Mesendoderm (in vitro differentiated cells): ENCODE results near the gene NPIPB6.

Source experiments
- DNase-seq: peaks from one replicate; pipeline ENCODE4 v3.0.0; 2013
- H2AK5ac ChIP-seq: 2 replicates; pipeline ENCODE4 v1.6.1; 2013; ENCODE audit warnings: low read length, inconsistent platforms
- H2BK120ac ChIP-seq: 2 replicates; pipeline ENCODE4 v1.6.1; 2013; ENCODE audit warnings: low read depth, mild to moderate bottlenecking, low read length, moderate library complexity, mixed read lengths
- H2BK15ac ChIP-seq: replicated peaks from 2 replicates; pipeline ENCODE4 v1.6.1; 2013; ENCODE audit warnings: low read depth, mild to moderate bottlenecking, moderate library complexity
- H2BK5ac ChIP-seq: 2 replicates; pipeline ENCODE4 v1.6.1; 2013; ENCODE audit warnings: low read length, inconsistent platforms
- H3K18ac ChIP-seq: 2 replicates; pipeline ENCODE4 v1.6.1; 2013; ENCODE audit warnings: mild to moderate bottlenecking, low read length, mixed read lengths
- H3K23ac ChIP-seq: one replicate; pipeline ENCODE4 v1.6.1; 2013; ENCODE audit warnings: low read length
- H3K27ac ChIP-seq: 2 replicates; pipeline ENCODE4 v1.5.1; 2013; ENCODE audit warnings: low read depth, mild to moderate bottlenecking, inconsistent platforms, low read length, moderate library complexity
- H3K27me3 ChIP-seq: 2 replicates; pipeline ENCODE4 v1.6.1; 2013; ENCODE audit warnings: low read length, control low read depth, mild to moderate bottlenecking, inconsistent platforms; ENCODE audit not compliant: insufficient read depth, poor library complexity
- H3K36me3 ChIP-seq: 2 replicates; pipeline ENCODE4 v1.6.1; 2013; ENCODE audit warnings: low read length, inconsistent platforms; ENCODE audit not compliant: control insufficient read depth, insufficient read depth
- H3K4ac ChIP-seq: one replicate; pipeline ENCODE4 v1.6.1; 2013; ENCODE audit warnings: low read depth, mild to moderate bottlenecking, low read length, moderate library complexity
- H3K4me1 ChIP-seq: 2 replicates; pipeline ENCODE4 v1.6.1; 2013; ENCODE audit warnings: low read depth, low read length, inconsistent platforms; ENCODE audit not compliant: control insufficient read depth
- H3K4me2 ChIP-seq: 2 replicates; pipeline ENCODE4 v1.6.1; 2013; ENCODE audit warnings: low read length
- H3K4me3 ChIP-seq: 2 replicates; pipeline ENCODE4 v1.5.1; 2013; ENCODE audit warnings: mild to moderate bottlenecking, low read length
- H3K56ac ChIP-seq: one replicate; pipeline ENCODE4 v1.6.1; 2013; ENCODE audit warnings: low read length
- H3K79me1 ChIP-seq: 2 replicates; pipeline ENCODE4 v1.6.1; 2013; ENCODE audit warnings: low read length, inconsistent platforms
- H3K79me2 ChIP-seq: 2 replicates; pipeline ENCODE4 v1.6.1; 2013; ENCODE audit warnings: mild to moderate bottlenecking, low read length; ENCODE audit not compliant: control insufficient read depth, insufficient read depth
- H3K9ac ChIP-seq: 2 replicates; pipeline ENCODE4 v1.6.1; 2013; ENCODE audit warnings: low read length, inconsistent platforms
- H4K5ac ChIP-seq: one replicate; pipeline ENCODE4 v1.6.1; 2013; ENCODE audit warnings: low read length
- H4K8ac ChIP-seq: one replicate; pipeline ENCODE4 v1.6.1; 2013; ENCODE audit warnings: low read depth, mild to moderate bottlenecking, control low read depth, low read length, moderate library complexity
- WGBS: extraction: QIAGEN DNeasy Blood & Tissue Kit; methylation state at CpG from one replicate; pipeline ENCODE4 v1.1.7; 2013; ENCODE audit warnings: low lambda C conversion rate, missing lambda C conversion rate; ENCODE audit not compliant: insufficient coverage; ENCODE audit errors: extremely low coverage; 5-methylcytosine and 5-hydroxymethylcytosine counted together

The NPIPB6 gene

DNA sequence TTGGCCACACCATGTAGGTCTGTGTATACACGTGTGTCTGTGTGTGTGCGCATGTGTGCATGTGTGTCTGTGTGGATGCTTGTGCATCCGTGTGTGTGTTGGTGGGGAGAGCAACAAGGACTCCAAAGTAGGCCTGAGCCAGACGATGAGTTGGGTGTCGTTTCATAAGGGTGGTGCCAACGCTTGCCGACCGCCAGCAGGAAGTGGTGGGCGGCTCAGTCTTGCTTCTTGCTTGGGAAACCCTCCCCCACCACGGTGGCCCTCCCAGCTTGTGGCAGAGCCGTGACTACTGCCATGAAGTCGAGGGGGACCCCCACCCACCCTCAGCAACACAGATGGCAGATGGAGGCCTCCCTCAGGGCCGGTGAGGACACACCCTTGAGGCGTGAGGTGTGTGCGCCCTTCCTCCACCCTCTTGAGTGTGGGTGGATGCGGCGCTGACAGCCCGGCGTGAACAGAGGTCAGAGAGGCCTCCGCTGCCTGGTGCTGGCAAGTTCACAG, 53.4 kb downstream of the NPIPB6 start:
- no peak for DNase-seq
- Histone ChIP-seq H3K23ac (no peak overlapping the region), H2AK5ac (no peak overlapping the region), H3K36me3 (no peaks in the 10 kb centered on the region), H2BK5ac (no peak overlapping the region), H2BK15ac (no peak overlapping the region), H4K5ac (no peak overlapping the region), H3K18ac (no peak overlapping the region), H3K79me2 (peaks cover 2% of the 10 kb centered on the region), H3K4ac (no peak overlapping the region), H3K27me3 (no peaks in the 10 kb centered on the region), H3K27ac (no peak overlapping the region), H2BK120ac (no peak overlapping the region), H3K4me2 (no peak overlapping the region), H3K79me1 (peaks cover 6% of the 10 kb centered on the region), H4K8ac (no peak overlapping the region), H3K4me1 (no peaks in the 10 kb centered on the region), H3K4me3 (no peak overlapping the region), H3K56ac (no peak overlapping the region), H3K9ac (no peak overlapping the region)
- no CpG with 5 or more reads among the region's 20 CpGs for WGBS

DNA sequence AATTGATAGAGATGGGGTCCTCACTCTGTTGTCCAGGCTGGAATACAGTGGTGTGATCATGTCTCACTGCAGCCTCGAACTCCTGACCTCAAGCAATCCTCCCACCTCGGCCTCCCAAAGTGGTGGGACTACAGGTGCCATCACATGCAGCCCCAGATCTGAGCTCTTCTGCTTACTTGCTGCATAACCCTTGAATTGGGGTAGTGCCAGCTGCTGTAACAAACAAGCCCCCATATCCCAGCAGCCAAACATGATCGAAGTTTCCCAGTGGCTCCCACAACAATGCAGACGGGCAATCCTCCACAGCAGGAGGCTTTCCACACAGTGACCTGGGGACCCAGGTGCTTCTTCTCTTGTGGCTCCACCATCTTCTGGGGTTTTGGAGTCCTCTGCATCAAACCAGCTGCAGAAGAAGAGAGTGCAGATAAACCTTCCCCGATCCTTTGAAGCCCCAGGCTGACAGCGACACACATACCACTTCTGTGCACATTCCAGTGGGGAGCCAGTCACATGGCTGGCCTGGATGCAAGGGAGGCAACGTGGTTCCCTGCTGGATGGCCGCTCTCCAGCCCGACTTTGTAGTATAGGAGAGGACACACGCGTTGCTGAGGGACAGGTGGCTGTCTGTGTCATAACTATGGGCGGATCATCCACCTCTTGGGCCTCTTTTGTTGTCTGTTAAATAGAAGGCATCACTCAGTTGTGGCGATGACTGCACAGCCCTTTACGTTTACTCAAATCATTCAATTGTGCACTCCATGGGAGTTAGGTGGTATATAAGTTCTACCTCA, 54.3 kb downstream of the NPIPB6 start:
- H4K5ac ChIP-seq, result no peak overlapping the region
- no peak overlapping the region for H3K56ac ChIP-seq
- no CpG with 5 or more reads among the region's 14 CpGs for whole genome bisulfite sequencing
- no peak overlapping the region for H4K8ac ChIP-seq
- peaks cover 8% of the 10 kb centered on the region for H3K79me1 ChIP-seq
- no peaks in the 10 kb centered on the region for H3K27me3 ChIP-seq
- no peak overlapping the region for H2BK120ac ChIP-seq
- DNase-seq, result no peak
- no peak overlapping the region for H3K4me2 ChIP-seq
- H2AK5ac ChIP-seq, result no peak overlapping the region
- no peak overlapping the region for H3K23ac ChIP-seq
- H2BK15ac ChIP-seq, result no peak overlapping the region
- H3K4ac ChIP-seq, result no peak overlapping the region
- no peak overlapping the region for H3K4me3 ChIP-seq
- no peak overlapping the region for H3K18ac ChIP-seq
- no peak overlapping the region for H3K27ac ChIP-seq
- no peaks in the 10 kb centered on the region for H3K4me1 ChIP-seq
- H3K79me2 ChIP-seq, result peaks cover 2% of the 10 kb centered on the region
- no peaks in the 10 kb centered on the region for H3K36me3 ChIP-seq
- H2BK5ac ChIP-seq, result no peak overlapping the region
- no peak overlapping the region for H3K9ac ChIP-seq

DNA sequence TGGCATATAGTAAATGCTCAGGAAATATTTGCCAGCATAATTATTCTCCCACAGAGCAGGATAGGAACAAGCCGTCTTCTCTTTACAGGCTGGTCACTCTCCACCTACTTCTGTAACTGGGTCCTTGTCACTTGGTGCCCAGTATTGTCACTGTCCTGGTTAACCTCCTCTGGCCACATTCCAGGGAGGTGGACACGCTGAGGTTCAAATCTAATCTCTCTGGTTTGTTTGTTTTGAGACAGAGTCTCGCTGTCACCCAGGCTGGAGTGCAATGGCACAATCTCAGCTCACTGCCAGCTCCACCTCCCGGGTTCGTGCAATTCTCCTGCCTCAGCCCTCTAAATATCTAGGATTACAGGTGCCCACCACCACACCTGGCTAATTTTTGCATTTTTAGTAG, 55.4 kb downstream of the NPIPB6 start:
- Histone ChIP-seq H3K36me3 (no peaks in the 10 kb centered on the region), H4K8ac (no peak overlapping the region), H3K4ac (no peak overlapping the region), H2BK5ac (no peak overlapping the region), H3K23ac (no peak overlapping the region), H4K5ac (no peak overlapping the region), H3K4me1 (no peaks in the 10 kb centered on the region), H3K4me2 (no peak overlapping the region), H3K27ac (no peak overlapping the region), H3K56ac (no peak overlapping the region), H3K79me2 (peaks cover 2% of the 10 kb centered on the region), H2BK15ac (no peak overlapping the region), H3K9ac (no peak overlapping the region), H3K79me1 (peaks cover 9% of the 10 kb centered on the region), H2BK120ac (no peak overlapping the region), H3K18ac (no peak overlapping the region), H2AK5ac (no peak overlapping the region), H3K4me3 (no peak overlapping the region), H3K27me3 (no peaks in the 10 kb centered on the region)
- DNase-seq, result no peak
- WGBS, result no CpG with 5 or more reads among the region's 5 CpGs

DNA sequence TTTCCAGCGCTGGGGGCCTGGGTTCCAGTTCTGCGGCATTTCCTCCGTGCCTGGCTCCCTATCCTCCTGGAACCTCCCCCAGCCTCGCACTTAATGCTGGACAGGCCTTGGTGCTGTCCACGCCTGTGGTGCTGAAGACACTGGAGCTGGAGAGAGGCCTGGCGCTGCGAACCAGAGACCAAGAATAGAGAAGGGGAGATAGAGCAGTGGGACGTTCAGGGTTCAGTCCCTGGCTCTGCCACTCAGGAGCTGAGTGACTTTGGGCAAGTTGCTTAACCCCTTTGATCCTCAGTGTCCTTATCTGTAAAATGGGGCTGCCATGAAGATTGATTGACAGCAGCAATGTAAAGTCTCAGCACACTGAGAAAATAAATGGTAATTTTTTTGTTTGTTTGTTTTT, 59.1 kb downstream of the NPIPB6 start:
- H3K79me1 ChIP-seq, result peaks cover 11% of the 10 kb centered on the region

DNA sequence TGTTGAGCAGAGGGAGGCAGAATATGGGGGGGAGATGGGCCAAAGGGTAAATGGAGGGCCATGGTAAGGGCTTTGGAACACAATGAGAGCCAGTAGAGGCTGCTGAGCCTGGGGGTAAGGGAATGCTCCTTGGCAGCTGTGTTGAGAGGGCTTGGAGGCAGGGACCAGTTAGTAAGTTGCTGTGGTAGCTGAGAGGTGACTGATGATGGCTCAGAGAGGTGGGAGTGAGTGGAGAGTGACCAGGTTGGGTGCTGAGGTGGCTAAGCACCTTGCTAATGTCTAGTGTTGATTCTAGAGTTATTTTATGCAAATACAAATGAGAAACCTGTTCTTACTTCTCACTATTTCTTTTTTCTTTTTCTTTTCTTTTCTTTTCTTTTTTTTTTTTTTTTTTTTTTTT, 60.2 kb downstream of the NPIPB6 start:
- H3K18ac ChIP-seq, result no peak overlapping the region
- H2BK15ac ChIP-seq, result no peak overlapping the region
- H3K79me2 ChIP-seq, result peaks cover 21% of the 10 kb centered on the region
- H2BK120ac ChIP-seq, result no peak overlapping the region
- no peak overlapping the region for H3K27ac ChIP-seq
- H3K4ac ChIP-seq, result no peak overlapping the region
- H3K4me1 ChIP-seq, result peaks cover 2% of the 10 kb centered on the region
- no peak overlapping the region for H3K4me2 ChIP-seq
- no peak overlapping the region for H3K56ac ChIP-seq
- H3K23ac ChIP-seq, result no peak overlapping the region
- no peak overlapping the region for H4K8ac ChIP-seq
- H3K27me3 ChIP-seq, result no peaks in the 10 kb centered on the region
- H2BK5ac ChIP-seq, result no peak overlapping the region
- DNase-seq, result no peak
- H3K79me1 ChIP-seq, result peaks cover 12% of the 10 kb centered on the region
- H2AK5ac ChIP-seq, result no peak overlapping the region
- H3K9ac ChIP-seq, result no peak overlapping the region
- H4K5ac ChIP-seq, result no peak overlapping the region
- H3K4me3 ChIP-seq, result no peak overlapping the region
- no peaks in the 10 kb centered on the region for H3K36me3 ChIP-seq

More for the DNA sequence above, 59.1 kb downstream of the NPIPB6 start:
- H4K5ac ChIP-seq, result no peak overlapping the region
- no peak overlapping the region for H3K56ac ChIP-seq
- no peak overlapping the region for H3K27ac ChIP-seq
- peaks cover 16% of the 10 kb centered on the region for H3K79me2 ChIP-seq
- WGBS, result no CpG with 5 or more reads among the region's 8 CpGs
- H3K23ac ChIP-seq, result no peak overlapping the region
- no peak overlapping the region for H3K9ac ChIP-seq
- no peak overlapping the region for H3K18ac ChIP-seq
- H4K8ac ChIP-seq, result no peak overlapping the region
- no peak overlapping the region for H2BK120ac ChIP-seq
- H3K36me3 ChIP-seq, result no peaks in the 10 kb centered on the region
- H3K4me2 ChIP-seq, result no peak overlapping the region
- no peaks in the 10 kb centered on the region for H3K4me1 ChIP-seq
- H3K27me3 ChIP-seq, result no peaks in the 10 kb centered on the region
- no peak overlapping the region for H3K4ac ChIP-seq
- no peak overlapping the region for H2BK5ac ChIP-seq
- peak; percentile 64 for DNase-seq
- no peak overlapping the region for H2BK15ac ChIP-seq
- no peak overlapping the region for H2AK5ac ChIP-seq
- H3K4me3 ChIP-seq, result no peak overlapping the region

DNA sequence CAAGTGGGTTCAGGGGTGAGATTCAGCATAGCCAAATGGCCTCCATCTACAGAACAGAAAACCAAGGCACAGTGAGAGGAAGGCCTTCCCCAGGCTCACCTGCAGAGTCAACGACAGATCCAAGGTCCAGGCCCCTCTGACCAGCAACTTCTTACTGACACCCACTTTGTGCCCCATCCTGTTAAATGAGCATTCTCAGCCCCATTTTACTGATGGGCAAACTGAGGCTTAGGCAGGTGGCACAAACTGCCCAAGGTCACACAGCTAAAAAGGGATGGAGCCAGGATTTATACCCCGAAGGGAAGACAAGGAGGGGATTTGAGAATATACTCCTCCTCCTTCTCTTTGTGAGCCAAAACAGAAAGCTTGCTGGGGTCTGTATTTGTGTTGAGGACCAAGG, 61.7 kb downstream of the NPIPB6 start:
- no peak overlapping the region for H4K5ac ChIP-seq
- H3K56ac ChIP-seq, result no peak overlapping the region
- H3K4me3 ChIP-seq, result no peak overlapping the region
- H3K18ac ChIP-seq, result no peak overlapping the region
- no peak overlapping the region for H4K8ac ChIP-seq
- no peak overlapping the region for H2AK5ac ChIP-seq
- DNase-seq, result no peak
- no peak overlapping the region for H2BK120ac ChIP-seq
- peaks cover 3% of the 10 kb centered on the region for H3K4me1 ChIP-seq
- H3K4me2 ChIP-seq, result no peak overlapping the region
- no peaks in the 10 kb centered on the region for H3K27me3 ChIP-seq
- H3K9ac ChIP-seq, result no peak overlapping the region
- no peaks in the 10 kb centered on the region for H3K36me3 ChIP-seq
- no peak overlapping the region for H2BK15ac ChIP-seq
- no peak overlapping the region for H3K4ac ChIP-seq
- no peak overlapping the region for H3K27ac ChIP-seq
- peaks cover 16% of the 10 kb centered on the region for H3K79me1 ChIP-seq
- H3K79me2 ChIP-seq, result peaks cover 23% of the 10 kb centered on the region
- WGBS, result no CpG with 5 or more reads among the region's 2 CpGs
- H2BK5ac ChIP-seq, result no peak overlapping the region
- H3K23ac ChIP-seq, result no peak overlapping the region
